Measurements from ENCODE around the gene CDH12. TPM values are rescaled to one million over a fixed set of nuclear protein-coding genes. Genes with fewer than 3 reads are reported as not detected.

CDH12 gene
- total RNA-seq, 4 donors from 2014 or later: 0.12 TPM; not detected in 3

- H3K27me3 ChIP-seq: no peaks in the 10 kb centered on the region
- ATAC-seq: no peak
- WGBS, 2 donors (ENCODE audit: low coverage in 1 of 2): 89 to 93% methylated on average over 2 of the region's 2 CpGs
- TF ChIP-seq POLR2A (IDR thresholded peaks at IDR 0.05): no peak
- TF ChIP-seq CTCF (IDR thresholded peaks at IDR 0.05): no peak
- no peak for TF ChIP-seq POLR2AphosphoS5 (IDR thresholded peaks at IDR 0.05)
- no peak for TF ChIP-seq EP300 (IDR thresholded peaks at IDR 0.05)
- H3K4me3 ChIP-seq: no peak overlapping the region
- H3K4me1 ChIP-seq: no peaks in the 10 kb centered on the region
- H3K9me3 ChIP-seq: no peaks in the 10 kb centered on the region
- H3K36me3 ChIP-seq: no peaks in the 10 kb centered on the region
- H3K27ac ChIP-seq: no peak overlapping the region
Measured at GRCh38 chr5:21774281-21774680, 1078.9 kb downstream of the CDH12 start.

GRCh38 chr5:21773456-21773855 is 1079.7 kb downstream of the CDH12 start:
- Histone ChIP-seq H3K4me3 (no peak overlapping the region), H3K36me3 (no peaks in the 10 kb centered on the region), H3K27ac (no peak overlapping the region), H3K4me1 (no peaks in the 10 kb centered on the region), H3K9me3 (no peaks in the 10 kb centered on the region), H3K27me3 (no peaks in the 10 kb centered on the region)
- no peak for ATAC-seq
- no peak for TF ChIP-seq CTCF (IDR thresholded peaks at IDR 0.05)
- no peak for TF ChIP-seq EP300 (IDR thresholded peaks at IDR 0.05)
- TF ChIP-seq POLR2AphosphoS5 (IDR thresholded peaks at IDR 0.05): no peak
- no peak for TF ChIP-seq POLR2A (IDR thresholded peaks at IDR 0.05)
- 80 to 83% methylated on average over 3 of the region's 3 CpGs for WGBS, 2 donors (ENCODE audit: low coverage in 1 of 2)

- ATAC-seq: no peak
- TF ChIP-seq EP300 (IDR thresholded peaks at IDR 0.05) (no peak), CTCF (IDR thresholded peaks at IDR 0.05) (no peak), POLR2AphosphoS5 (IDR thresholded peaks at IDR 0.05) (no peak), POLR2A (IDR thresholded peaks at IDR 0.05) (no peak)
- H3K27ac ChIP-seq: no peak overlapping the region
- H3K4me1 ChIP-seq: no peaks in the 10 kb centered on the region
- no peaks in the 10 kb centered on the region for H3K36me3 ChIP-seq
- no peaks in the 10 kb centered on the region for H3K27me3 ChIP-seq
- H3K4me3 ChIP-seq: no peak overlapping the region
- no peaks in the 10 kb centered on the region for H3K9me3 ChIP-seq
- WGBS, 2 donors (ENCODE audit: low coverage in 1 of 2): 17 to 33% methylated on average over 1 of the region's 1 CpG
Measured at GRCh38 chr5:21765406-21765805, 1087.7 kb downstream of the CDH12 start.

- Histone ChIP-seq H3K36me3 (no peaks in the 10 kb centered on the region), H3K9me3 (no peaks in the 10 kb centered on the region), H3K4me3 (no peak overlapping the region), H3K4me1 (no peaks in the 10 kb centered on the region), H3K27me3 (no peaks in the 10 kb centered on the region), H3K27ac (no peak overlapping the region)
- ATAC-seq: no peak
- TF ChIP-seq POLR2AphosphoS5 (IDR thresholded peaks at IDR 0.05) (no peak), EP300 (IDR thresholded peaks at IDR 0.05) (no peak), POLR2A (IDR thresholded peaks at IDR 0.05) (no peak), CTCF (IDR thresholded peaks at IDR 0.05) (no peak)
Measured at GRCh38 chr5:21739096-21739495, 1114.0 kb downstream of the CDH12 start.

GRCh38 chr5:21723500-21723899 is 1129.6 kb downstream of the CDH12 start:
- H3K36me3 ChIP-seq: no peaks in the 10 kb centered on the region
- TF ChIP-seq EP300 (IDR thresholded peaks at IDR 0.05): no peak
- no peak for TF ChIP-seq POLR2A (IDR thresholded peaks at IDR 0.05)
- TF ChIP-seq CTCF (IDR thresholded peaks at IDR 0.05): no peak
- no peak for TF ChIP-seq POLR2AphosphoS5 (IDR thresholded peaks at IDR 0.05)
- 57 to 67% methylated on average over 2 of the region's 2 CpGs for WGBS, 2 donors (ENCODE audit: low coverage in 1 of 2)
- H3K4me1 ChIP-seq: no peaks in the 10 kb centered on the region
- H3K9me3 ChIP-seq: no peaks in the 10 kb centered on the region
- no peaks in the 10 kb centered on the region for H3K27me3 ChIP-seq
- no peak for ATAC-seq
- no peak overlapping the region for H3K27ac ChIP-seq
- H3K4me3 ChIP-seq: no peak overlapping the region

Measured in gastroesophageal sphincter (tissue), 4 donors.